Measurements from ENCODE around the gene CDC42EP5.

Gene CDC42EP5
- long read RNA-seq: 0 reads

- H3K27ac ChIP-seq (replicated peaks): no peak within 1 kb of the TSS
- no peak within 1 kb of the TSS for H3K4me3 ChIP-seq (replicated peaks; ENCODE audit: insufficient read depth, low read length)
- DNase-seq (ENCODE audit: low read depth in 1 of 2, low spot score in 1 of 2): no peak
- no peak for TF ChIP-seq REST (IDR thresholded peaks at IDR 0.05; ENCODE audit: insufficient replicate concordance, low read depth)
- TF ChIP-seq CTCF (IDR thresholded peaks at IDR 0.05; ENCODE audit: insufficient read depth, low read length): no peak
- TF ChIP-seq GABPA (IDR thresholded peaks at IDR 0.05; ENCODE audit: low read depth): no peak
- peaks cover 58% of the 10 kb centered on the region for H3K27me3 ChIP-seq (ENCODE audit: insufficient read depth, poor library complexity, severe bottlenecking)
These were observed at the start of gene CDC42EP5 for GRCh38 chr19:54473071-54473891. TSS of gene CDC42EP5 (minus strand) at chr19:54473296. CDS start at chr19:54465547, 7,749 bp downstream.

GRCh38 chr19:54521860-54522513, 48.9 kb upstream of the CDC42EP5 start:
- no peak for DNase-seq (ENCODE audit: low read depth in 1 of 2, low spot score in 1 of 2)
- Histone ChIP-seq H3K27me3 (ENCODE audit: insufficient read depth, poor library complexity, severe bottlenecking) (peaks cover 10% of the 10 kb centered on the region), H3K4me3 (replicated peaks; ENCODE audit: insufficient read depth, low read length) (no peak overlapping the region), H3K27ac (replicated peaks) (no peak overlapping the region)
- TF ChIP-seq POLR2AphosphoS5 (IDR thresholded peaks at IDR 0.05; ENCODE audit: low read depth): no peak
- TF ChIP-seq GABPA (IDR thresholded peaks at IDR 0.05; ENCODE audit: low read depth): no peak

GRCh38 chr19:54521022-54521859, 48.1 kb upstream of the CDC42EP5 start:
- no peak for TF ChIP-seq POLR2AphosphoS5 (IDR thresholded peaks at IDR 0.05; ENCODE audit: low read depth)
- peak; percentile 65; the same call in 1 of the 2 replicates for TF ChIP-seq SPI1 (IDR thresholded peaks at IDR 0.05; ENCODE audit: borderline replicate concordance, low read depth)
- peak; percentile 26 for TF ChIP-seq REST (IDR thresholded peaks at IDR 0.05; ENCODE audit: insufficient replicate concordance, low read depth)
- TF ChIP-seq GABPA (IDR thresholded peaks at IDR 0.05; ENCODE audit: low read depth): no peak
- Histone ChIP-seq H3K4me3 (replicated peaks; ENCODE audit: insufficient read depth, low read length) (no peak overlapping the region), H3K27me3 (ENCODE audit: insufficient read depth, poor library complexity, severe bottlenecking) (peaks cover 10% of the 10 kb centered on the region), H3K27ac (replicated peaks) (no peak overlapping the region)
- peak in 1 of 2 experiments; percentile 13 for DNase-seq (ENCODE audit: low read depth in 1 of 2, low spot score in 1 of 2)

GRCh38 chr19:54518844-54519243, 45.7 kb upstream of the CDC42EP5 start:
- no peak for TF ChIP-seq GABPA (IDR thresholded peaks at IDR 0.05; ENCODE audit: low read depth)
- TF ChIP-seq REST (IDR thresholded peaks at IDR 0.05; ENCODE audit: insufficient replicate concordance, low read depth): no peak
- TF ChIP-seq POLR2AphosphoS5 (IDR thresholded peaks at IDR 0.05; ENCODE audit: low read depth): no peak
- no peak for TF ChIP-seq CTCF (IDR thresholded peaks at IDR 0.05; ENCODE audit: insufficient read depth, low read length)
- no peak for TF ChIP-seq SPI1 (IDR thresholded peaks at IDR 0.05; ENCODE audit: borderline replicate concordance, low read depth)
- H3K27me3 ChIP-seq (ENCODE audit: insufficient read depth, poor library complexity, severe bottlenecking): peaks cover 17% of the 10 kb centered on the region
- no peak overlapping the region for H3K27ac ChIP-seq (replicated peaks)
- H3K4me3 ChIP-seq (replicated peaks; ENCODE audit: insufficient read depth, low read length): no peak overlapping the region
- DNase-seq (ENCODE audit: low read depth in 1 of 2, low spot score in 1 of 2): no peak

Measured in HL-60 (cell line).